TTC549 (cell line): ENCODE results near the gene ZNF605.
"Not testable (repeated sequence)": the region's sequence is repeated elsewhere in the genome, so short reads cannot be mapped to it uniquely, and the experiment has no call there.

Experiments
- FAIRE-seq: peaks from 2 replicates; lab custom pipeline; 2012; peaks lifted over from hg19 to GRCh38; lab: Jason Lieb, UNC

Gene ZNF605

GRCh38 chr12:132956011-132956788, at the start of gene ZNF605:
Gene ZNF605 (minus strand): TSS chr12:132956306. CDS start chr12:132945635, 10,671 bp downstream.
- FAIRE-seq = no peak

- FAIRE-seq = no peak
These were observed 42.6 kb upstream of the ZNF605 start for GRCh38 chr12:132998741-132999140.

GRCh38 chr12:132986885-132987225, 30.7 kb upstream of the ZNF605 start:
- no peak for FAIRE-seq

DNA sequence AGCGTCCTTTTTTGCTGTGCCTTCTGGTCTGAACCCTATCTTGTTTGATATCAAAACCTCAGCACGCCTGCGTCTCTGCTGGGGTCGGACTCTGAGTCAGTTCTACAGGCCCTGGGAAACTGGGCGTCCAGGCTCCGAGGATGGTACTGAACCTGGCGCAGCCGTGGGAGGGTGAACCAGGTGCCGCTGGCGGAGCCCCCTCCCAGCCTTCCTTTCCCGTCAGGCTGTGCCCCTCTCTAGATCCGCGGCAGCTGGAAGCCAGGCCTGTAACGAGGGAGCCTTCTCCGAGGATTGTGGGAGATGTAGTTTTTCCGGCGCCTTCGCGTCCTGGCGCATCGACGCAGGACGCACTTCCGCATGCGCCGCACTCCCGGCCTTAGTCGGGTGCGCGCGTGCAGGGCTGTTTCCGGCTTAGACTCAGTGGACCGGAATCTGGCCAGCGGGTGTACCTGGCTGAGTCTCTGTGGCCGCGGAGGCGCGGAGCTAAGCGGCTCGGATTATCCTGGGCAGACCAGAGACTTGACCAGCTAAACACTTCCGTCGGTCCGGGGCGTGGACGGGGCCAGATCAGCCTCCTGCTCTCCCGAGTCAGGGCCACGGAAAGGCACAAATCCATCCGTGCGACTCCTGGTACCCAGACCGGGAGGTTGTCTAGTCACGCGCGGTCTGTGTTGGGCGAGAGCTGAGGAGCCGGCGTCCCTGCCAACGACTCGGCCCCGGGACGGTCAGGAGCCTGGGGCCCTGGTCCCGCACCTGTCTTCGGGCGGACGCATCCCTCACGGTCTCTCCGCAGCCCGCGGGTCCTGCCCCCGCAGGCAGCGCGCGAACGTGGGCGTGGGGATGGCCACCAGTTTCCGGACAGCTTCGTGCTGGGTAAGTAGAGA, 30.1 kb upstream of the ZNF605 start, which contains the start of gene ZNF26:
Gene ZNF26, plus strand, starts transcription at position 367 of the 884 bp plus-strand sequence. Its CDS starts 474 bp downstream, at position 841.
- FAIRE-seq = peak; percentile 57

DNA sequence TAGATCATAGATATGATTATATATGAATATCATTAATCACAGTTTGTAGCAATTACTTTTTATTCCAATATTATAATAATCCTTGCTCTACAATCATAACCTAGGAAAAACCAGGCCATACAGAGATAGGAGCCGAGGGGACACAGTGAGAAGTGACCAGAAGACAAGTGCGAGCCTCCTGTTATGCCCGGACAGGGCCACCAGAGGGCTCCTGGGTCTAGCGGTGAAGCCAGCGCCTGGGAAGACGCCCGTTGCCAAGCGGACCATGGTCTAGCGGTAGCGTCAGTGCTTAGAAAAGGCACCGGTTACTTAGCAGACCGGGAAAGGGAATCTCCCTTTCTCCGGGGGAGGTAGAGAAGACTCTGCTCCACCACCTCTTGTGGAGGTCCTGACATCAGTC, 20.8 kb upstream of the ZNF605 start:
- not testable (repeated sequence) for FAIRE-seq

DNA sequence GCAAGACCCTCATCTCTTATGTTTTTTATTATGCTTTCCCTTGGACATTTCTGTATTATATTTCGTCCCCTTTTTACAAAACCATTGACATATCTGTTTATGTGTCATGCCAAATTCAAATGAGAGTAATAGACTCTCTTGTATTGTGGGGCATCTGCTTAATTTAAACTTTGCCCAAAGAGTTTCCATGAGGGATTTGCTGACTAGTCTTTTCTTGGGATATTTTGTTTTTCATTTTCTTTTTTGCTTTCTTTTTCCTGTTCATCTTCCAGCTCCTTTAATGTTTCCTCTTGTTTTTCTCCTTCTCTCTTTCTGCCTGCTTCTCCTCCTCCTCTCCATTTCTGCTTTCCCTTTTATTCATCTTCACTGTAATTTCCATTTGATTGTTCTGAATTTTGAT, 16.3 kb upstream of the ZNF605 start:
- FAIRE-seq = no peak

DNA sequence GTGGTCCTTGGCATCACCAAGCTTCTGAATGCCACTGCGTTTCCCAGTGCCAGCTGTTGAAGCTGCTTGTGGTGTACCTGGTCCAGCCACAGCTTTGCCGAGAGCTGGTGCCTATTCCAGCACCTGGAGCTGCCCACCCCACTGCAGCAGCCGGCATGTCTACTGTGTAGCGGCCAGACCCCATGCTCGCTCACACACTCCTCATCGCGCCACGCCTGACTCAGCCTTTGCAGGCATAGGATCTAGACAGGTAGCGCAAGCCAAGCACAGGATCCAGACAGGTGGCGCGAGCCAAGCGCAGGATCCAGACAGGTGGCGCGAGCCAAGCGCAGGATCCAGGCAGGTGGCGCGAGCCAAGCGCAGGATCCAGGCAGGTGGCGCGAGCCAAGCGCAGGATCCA, 11.6 kb upstream of the ZNF605 start:
- no peak for FAIRE-seq

DNA sequence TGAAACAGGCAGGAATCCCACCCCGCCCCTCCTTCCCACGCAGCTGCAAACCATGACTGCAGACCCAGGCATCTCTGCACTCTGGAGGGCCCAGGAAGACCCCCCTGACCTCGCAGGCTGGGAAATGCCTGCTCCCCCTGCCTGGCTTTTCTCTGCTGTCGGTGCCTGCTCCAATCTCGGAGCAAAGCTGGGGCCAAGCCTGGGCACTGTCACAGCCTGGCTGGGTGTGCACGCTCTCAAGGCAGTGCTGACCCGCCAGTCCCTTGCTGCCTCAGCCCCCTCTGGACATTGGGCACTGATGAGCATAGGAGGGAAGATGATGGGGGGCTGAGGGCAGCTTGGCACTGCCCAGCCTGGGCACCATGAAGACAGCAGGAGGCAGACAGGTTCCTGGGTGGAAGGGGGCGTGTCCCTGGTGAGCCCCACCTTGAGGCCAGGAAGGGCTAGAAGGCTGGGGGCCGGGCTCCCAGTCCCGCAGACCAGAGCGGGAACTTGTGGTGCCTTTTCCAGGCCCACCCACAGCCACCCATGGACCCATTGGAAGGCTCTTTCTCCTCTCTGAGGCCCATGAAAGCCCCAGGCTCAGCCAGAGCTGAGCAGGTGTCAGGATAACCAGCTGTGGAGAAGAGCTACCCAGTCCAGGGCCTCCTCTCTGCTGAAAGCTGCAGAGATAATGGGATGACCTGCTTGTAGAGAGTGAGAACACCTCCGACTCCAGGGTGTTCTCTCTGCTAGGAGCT, 10.7 kb upstream of the ZNF605 start:
- FAIRE-seq = no peak

DNA sequence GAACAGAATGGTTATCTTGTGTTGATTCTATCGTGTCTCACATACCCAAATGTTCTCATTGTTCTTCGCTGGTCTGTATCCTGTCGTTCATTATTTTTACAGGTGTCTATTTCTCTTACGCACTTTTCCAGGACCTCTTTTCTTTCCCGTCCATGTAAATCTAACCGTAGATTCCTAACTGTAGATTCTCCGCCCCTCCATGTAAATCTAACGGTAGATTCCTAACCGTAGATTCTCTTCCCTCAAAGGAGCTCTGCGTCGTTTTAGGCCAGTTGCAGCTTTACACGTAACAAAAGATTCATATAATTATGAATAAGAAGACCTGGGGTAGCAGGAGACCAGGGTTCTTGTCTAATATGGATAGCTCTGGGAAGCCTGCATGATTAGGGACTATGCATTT, 9.7 kb upstream of the ZNF605 start:
- no peak for FAIRE-seq

DNA sequence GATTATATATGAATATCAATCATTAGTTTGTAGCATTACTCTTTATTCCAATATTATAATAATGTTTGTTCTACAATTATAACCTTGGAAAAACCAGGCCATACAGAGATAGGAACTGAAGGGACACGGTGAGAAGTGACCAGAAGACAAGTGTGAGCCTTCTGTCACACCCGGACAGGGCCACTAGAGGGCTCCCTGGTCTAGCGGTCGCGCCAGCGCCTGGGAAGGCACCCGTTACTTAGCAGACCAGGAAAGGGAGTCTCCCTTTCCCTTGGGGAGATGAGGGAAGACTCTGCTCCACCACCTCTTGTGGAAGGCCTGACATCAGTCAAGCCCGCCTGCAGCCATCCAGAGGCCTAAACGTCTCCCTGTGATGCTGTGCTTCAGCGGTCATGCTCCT, 7.8 kb upstream of the ZNF605 start:
- not testable (repeated sequence) for FAIRE-seq

DNA sequence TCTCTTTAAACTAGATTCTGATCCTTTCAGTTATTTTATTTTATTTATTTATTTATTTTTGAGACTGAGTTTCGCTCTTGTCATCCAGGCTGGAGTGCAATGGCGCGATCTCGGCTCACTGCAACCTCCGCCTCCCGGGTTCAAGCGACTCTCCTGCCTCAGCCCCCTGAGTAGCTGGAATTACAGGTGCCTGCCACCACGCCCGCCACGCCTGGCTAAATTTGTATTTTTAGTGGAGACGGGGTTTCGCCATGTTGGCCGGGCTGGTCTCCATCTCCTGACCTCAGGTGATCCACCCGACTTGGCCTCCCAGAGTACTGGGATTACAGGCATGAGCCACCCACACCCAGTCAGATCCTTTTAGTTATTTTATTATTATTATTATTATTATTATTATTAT, 5.7 kb upstream of the ZNF605 start:
- FAIRE-seq = not testable (repeated sequence)

DNA sequence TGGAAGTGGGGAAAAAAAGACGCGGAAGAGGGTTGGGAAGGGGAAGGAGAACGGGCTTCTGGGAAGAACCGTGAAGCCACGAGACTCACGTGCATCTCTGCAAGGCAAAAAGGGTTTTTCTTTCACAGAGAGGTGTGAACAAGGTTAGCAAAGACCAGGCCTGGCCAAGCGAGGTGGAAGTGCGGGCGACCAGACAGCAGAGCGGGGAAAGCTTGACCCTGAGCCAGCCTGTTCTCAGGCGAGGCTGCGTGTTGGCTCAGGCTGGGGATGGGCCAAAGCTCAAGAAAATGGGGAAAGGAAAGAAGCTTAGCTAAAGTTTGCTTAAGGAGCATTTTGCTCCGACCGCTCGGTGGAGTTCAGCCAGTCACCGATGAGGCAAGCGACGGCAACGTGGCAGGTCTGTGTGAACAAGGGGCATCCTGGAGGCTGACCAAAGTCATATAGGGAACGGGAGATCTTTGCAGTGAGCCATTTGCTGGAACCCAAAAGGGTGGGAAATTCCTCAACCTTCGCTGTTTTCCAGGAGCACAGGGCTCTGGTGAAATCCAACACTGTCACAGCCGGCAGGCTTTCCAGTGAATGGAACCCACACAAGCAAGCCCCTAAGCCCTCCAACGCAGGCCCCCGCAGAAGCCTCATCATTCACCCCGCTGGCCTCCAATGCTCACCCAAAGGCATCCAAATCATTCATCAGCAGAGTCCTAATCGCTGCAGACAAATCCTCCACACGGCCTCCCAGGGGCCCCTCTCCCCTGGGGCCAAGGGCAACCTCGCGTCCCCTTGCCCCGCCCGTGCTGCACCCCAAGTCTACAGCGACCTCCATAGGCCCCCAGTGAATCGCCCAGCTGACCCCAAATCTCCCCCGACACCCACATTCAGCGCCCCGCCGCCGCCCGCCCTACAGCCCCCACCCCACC, 754 bp downstream of the ZNF605 start:
- no peak for FAIRE-seq

DNA sequence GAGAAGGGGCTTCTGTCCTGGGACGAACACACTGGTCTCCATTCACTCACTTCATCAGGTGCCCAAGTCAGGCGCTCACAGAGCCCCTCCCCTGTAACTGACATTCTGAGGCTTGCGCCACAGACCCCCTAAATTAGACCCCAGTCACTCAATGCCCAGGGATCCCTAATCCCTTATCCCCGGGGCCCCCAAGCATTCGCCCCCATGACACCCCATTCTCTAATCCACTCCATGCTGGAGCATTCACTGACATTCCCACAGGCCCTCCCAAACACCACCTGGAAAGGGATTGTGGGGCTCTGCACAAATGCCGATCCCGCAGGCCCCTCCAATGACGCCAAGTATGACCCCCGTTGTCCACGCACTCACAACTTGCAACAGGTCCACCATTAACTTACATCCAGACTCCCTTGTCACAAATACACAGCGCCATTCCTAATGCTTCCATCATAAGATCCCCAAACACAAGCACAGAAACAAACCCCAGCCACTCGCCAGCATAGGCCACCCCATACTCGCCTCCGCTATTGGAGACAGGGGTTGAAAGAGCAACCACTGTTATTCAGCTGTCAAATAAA, 1.5 kb downstream of the ZNF605 start:
- no peak for FAIRE-seq

- no peak for FAIRE-seq
These were observed 2.3 kb downstream of the ZNF605 start for GRCh38 chr12:132953771-132954170.

DNA sequence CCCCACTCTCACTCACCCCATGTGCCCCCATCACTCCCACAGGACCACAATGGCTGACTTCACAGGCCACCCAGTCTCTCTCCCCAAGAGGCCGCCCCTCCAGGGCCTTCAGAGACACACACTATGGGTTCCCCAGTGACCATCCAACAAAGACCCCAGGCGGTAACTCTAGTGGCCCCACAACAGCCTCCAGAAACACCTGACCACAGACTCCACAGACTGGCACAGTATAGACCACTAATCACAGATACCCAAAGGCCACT, 3.0 kb downstream of the ZNF605 start:
- FAIRE-seq = no peak

GRCh38 chr12:132952371-132953162, 3.5 kb downstream of the ZNF605 start:
- FAIRE-seq = no peak

GRCh38 chr12:132951649-132952048, 4.5 kb downstream of the ZNF605 start:
- FAIRE-seq = no peak

DNA sequence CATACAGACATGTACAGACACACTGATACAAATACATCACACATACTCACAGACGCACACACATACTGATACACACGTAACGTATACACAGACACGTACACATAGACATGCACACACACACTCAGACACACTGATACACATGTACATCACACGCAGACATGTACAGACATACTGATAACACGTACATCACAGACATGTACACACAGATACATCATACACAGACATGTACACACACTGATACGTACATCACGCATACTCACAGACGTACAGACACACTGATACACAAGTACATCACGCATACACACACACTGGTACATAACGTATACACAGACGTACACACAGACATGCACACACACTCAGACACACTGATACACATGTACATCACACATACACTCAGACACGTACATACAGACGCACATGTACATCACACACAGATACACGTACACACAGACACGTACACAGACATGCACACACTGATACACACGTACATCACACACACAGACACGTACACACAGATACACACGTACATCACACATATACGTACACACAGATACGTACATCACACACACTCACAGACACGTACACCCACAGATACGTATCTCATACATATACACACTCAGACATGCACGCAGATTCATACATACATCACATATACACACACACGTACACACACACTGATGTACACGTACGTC, 5.1 kb downstream of the ZNF605 start:
- no peak for FAIRE-seq

DNA sequence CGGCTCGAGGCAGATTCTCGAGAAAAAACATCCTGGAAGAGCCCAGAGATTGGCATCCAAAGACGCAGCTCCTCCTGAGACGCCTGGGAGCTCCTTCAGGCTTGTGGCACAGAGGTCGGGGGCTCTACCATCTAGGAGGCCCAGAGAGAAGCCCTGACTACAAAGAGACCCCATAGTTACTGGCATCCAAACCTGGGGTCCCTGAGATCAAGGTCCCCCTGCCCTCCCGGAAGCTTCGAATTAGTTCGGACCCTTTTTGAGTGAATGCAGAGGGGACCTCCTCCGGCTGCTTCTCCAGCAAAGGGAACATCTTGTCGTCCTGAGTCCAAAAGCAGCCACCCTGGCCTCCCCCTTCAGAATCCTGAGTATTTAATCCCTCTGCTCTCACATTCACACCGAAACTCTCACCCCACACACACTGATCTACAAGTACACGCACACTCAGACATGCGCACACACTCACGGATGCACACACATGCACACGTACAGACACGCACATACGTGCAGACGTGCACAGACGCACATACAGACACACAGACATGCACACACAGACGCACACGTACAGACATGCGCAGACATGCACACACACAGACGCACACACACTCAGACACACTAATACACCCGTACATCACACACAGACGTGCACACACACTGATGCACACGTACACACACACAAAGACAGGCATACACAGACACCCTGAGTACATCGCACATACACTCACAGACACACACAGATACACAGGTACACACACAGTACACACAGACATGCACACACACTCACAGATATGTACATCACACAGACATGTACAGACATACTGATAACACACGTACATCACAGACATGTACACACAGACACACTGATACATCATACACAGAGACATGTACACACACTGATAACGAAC, 5.9 kb downstream of the ZNF605 start:
- no peak for FAIRE-seq
